A549 (cell line): ENCODE data around the gene UBTD1. TPM values are rescaled to one million over a fixed set of nuclear protein-coding genes. Genes with fewer than 3 reads are reported as not detected.

Source experiments
- ATAC-seq, 2 experiments: fragments of 200-7000 bp in 1 of 2; fragments of >200 bp in 1 of 2; cut with Nextera tagmentation in 1 of 2; cut with Tn5 transposase in 1 of 2; 3 replicates each; pipeline versions ENCODE4 v1.8.0 to v1.9.1; 2018 to 2020; ENCODE audit warnings: mild to moderate bottlenecking in 1 of 2, moderate library complexity in 1 of 2
- CTCF ChIA-PET: fragments of 300-600 bp; sonication (Branson Sonifier 250); formaldehyde crosslinking; extraction: SDS; loops from one replicate; lab custom pipeline; 2021; ENCODE audit warnings: antibody characterized with exemption, inconsistent platforms; lab: Yijun Ruan, JAX
- POLR2A ChIA-PET: fragments of 350-600 bp; formaldehyde crosslinking; extraction: SDS; loops from one replicate; lab custom pipeline; 2021; ENCODE audit warnings: antibody characterized with exemption, inconsistent platforms; lab: Yijun Ruan, JAX
- DNase-seq, 2 experiments: peaks; one replicate each; pipeline versions ENCODE4 v3.0.0 to v3.0.0-alpha.2; 2011 to 2016; ENCODE audit warnings: low read depth in 1 of 2, low spot score in 1 of 2
- FAIRE-seq: peaks from 2 replicates; lab custom pipeline; 2011; peaks lifted over from hg19 to GRCh38; lab: Jason Lieb, UNC
- H3K27ac ChIP-seq, 2 experiments: fragments of >200 bp; sonication (Bioruptor Twin); formaldehyde crosslinking; 3 replicates each; pipeline ENCODE4 v1.5.1; 2016 to 2017
- H3K4me1 ChIP-seq: fragments of >200 bp; sonication (Bioruptor Twin); formaldehyde crosslinking; 3 replicates; pipeline ENCODE4 v1.6.1; 2016
- H3K4me2 ChIP-seq: fragments of >200 bp; sonication (Bioruptor Twin); formaldehyde crosslinking; 3 replicates; pipeline ENCODE4 v1.6.1; 2016
- H3K4me3 ChIP-seq: fragments of >200 bp; sonication (Bioruptor Twin); formaldehyde crosslinking; 3 replicates; pipeline ENCODE4 v1.5.1; 2016
- H3K9me3 ChIP-seq: fragments of >200 bp; sonication (Bioruptor Twin); formaldehyde crosslinking; 3 replicates; pipeline ENCODE4 v1.6.1; 2016
- BHLHE40 ChIP-seq: IDR thresholded peaks from 2 replicates; pipeline ENCODE4 v1.6.1; 2012; ENCODE audit warnings: low read depth, low read length, inconsistent platforms
- CHD4 ChIP-seq: fragments of 200-600 bp; sonication (generic); IDR thresholded peaks from 2 replicates; pipeline ENCODE4 v1.6.1; 2016; ENCODE audit warnings: antibody characterized with exemption, mild to moderate bottlenecking, borderline replicate concordance
- EHF ChIP-seq: fragments of 250-450 bp; sonication (Bioruptor Pico); IDR thresholded peaks from 2 replicates; pipeline ENCODE4 v1.5.0; 2020; ENCODE audit warnings: mild to moderate bottlenecking
- HDAC2 ChIP-seq: fragments of 200-600 bp; sonication (generic); IDR thresholded peaks from 2 replicates; pipeline ENCODE4 v1.6.1; 2016
- HEYL ChIP-seq: fragments of 250-450 bp; sonication (Bioruptor Pico); IDR thresholded peaks from 2 replicates; pipeline ENCODE4 v1.8.0; 2021; ENCODE audit warnings: mild to moderate bottlenecking, moderate library complexity
- HOXA7 ChIP-seq: fragments of 250-450 bp; sonication (Bioruptor Pico); IDR thresholded peaks from 2 replicates; pipeline ENCODE4 v1.5.0; 2020; ENCODE audit warnings: mild to moderate bottlenecking, moderate library complexity
- JUN ChIP-seq, 2 experiments: fragments of >200 bp; sonication (Bioruptor Twin); formaldehyde crosslinking; IDR thresholded peaks; 2 replicates in 1 of 2; 3 replicates in 1 of 2; pipeline ENCODE4 v1.6.1; 2016 to 2017
- KDM1A ChIP-seq: fragments of 200-600 bp; sonication (generic); IDR thresholded peaks from 2 replicates; pipeline ENCODE4 v1.6.1; 2016; ENCODE audit warnings: low read depth, mild to moderate bottlenecking
- MAZ ChIP-seq: fragments of 150-350 bp; IDR thresholded peaks from 2 replicates; pipeline ENCODE4 v1.6.1; 2014; ENCODE audit warnings: antibody characterized with exemption, low read depth, low read length, borderline replicate concordance
- NR3C1 ChIP-seq: fragments of >200 bp; sonication (Bioruptor Twin); formaldehyde crosslinking; IDR thresholded peaks from 3 replicates; pipeline ENCODE4 v1.6.1; 2017
- PHF8 ChIP-seq: fragments of 200-600 bp; sonication (generic); IDR thresholded peaks from 2 replicates; pipeline ENCODE4 v1.6.1; 2016; ENCODE audit warnings: low read depth, mild to moderate bottlenecking, antibody characterized with exemption, moderate library complexity, borderline replicate concordance
- POLR2A ChIP-seq: IDR thresholded peaks from 2 replicates; pipeline ENCODE4 v1.6.1; 2012; ENCODE audit warnings: mild to moderate bottlenecking, low read length
- RARB ChIP-seq: fragments of 250-450 bp; sonication (Bioruptor Pico); IDR thresholded peaks from 2 replicates; pipeline ENCODE4 v1.8.0; 2021; ENCODE audit warnings: mild to moderate bottlenecking, moderate library complexity
- SMC3 ChIP-seq: fragments of >200 bp; sonication (Bioruptor Twin); formaldehyde crosslinking; IDR thresholded peaks from 3 replicates; pipeline ENCODE4 v1.6.1; 2018; ENCODE audit warnings: inconsistent platforms
- TFCP2L1 ChIP-seq: fragments of 250-450 bp; sonication (Bioruptor Pico); IDR thresholded peaks from 2 replicates; pipeline ENCODE4 v1.5.0; 2021; ENCODE audit warnings: mild to moderate bottlenecking
- TP53 ChIP-seq: fragments of 250-450 bp; sonication (Bioruptor Pico); IDR thresholded peaks from 2 replicates; pipeline ENCODE4 v1.5.0; 2021; ENCODE audit warnings: mild to moderate bottlenecking, moderate library complexity
- ZC3H11A ChIP-seq: fragments of 450-650 bp; IDR thresholded peaks from 2 replicates; pipeline ENCODE4 v1.6.1; 2014; ENCODE audit warnings: antibody characterized with exemption, mild to moderate bottlenecking
- WGBS: methylation state at CpG from one replicate; pipeline ENCODE4 v1.1.6; 2017; ENCODE audit errors: missing lambda C conversion rate; 5-methylcytosine and 5-hydroxymethylcytosine counted together
- polyA plus RNA-seq, 4 experiments: library from polyadenylated mRNA; depleted of rRNA in 3 of 4; stranded (reverse); fragments of >200 nt; fragmentation: RNase III in 1 of 4; extraction: RNeasy Plus Mini Kit Qiagen cat#74134 plus additional on column Dnase treatment in 1 of 4; gene quantifications; 2 replicates in 3 of 4; 3 replicates in 1 of 4; pipeline ENCODE4 v1.2.3, GENCODE V29; 2011 to 2017
- TF ChIP-seq, protein P1 (sequence below): fragments of 200-600 bp; sonication (generic); IDR thresholded peaks from 2 replicates; pipeline ENCODE4 v1.6.1; 2016; ENCODE audit warnings: antibody characterized with exemption, mild to moderate bottlenecking, moderate library complexity
- TF ChIP-seq, protein P2 (sequence below): fragments of >200 bp; sonication (Bioruptor Twin); formaldehyde crosslinking; IDR thresholded peaks from 2 replicates; pipeline ENCODE4 v1.6.1; 2016
- TF ChIP-seq, protein P3 (sequence below): fragments of 450-650 bp; IDR thresholded peaks from 2 replicates; pipeline ENCODE4 v1.6.1; 2014; ENCODE audit warnings: antibody characterized with exemption
- TF ChIP-seq, protein P4 (sequence below): fragments of >200 bp; sonication (Bioruptor Twin); formaldehyde crosslinking; IDR thresholded peaks from 3 replicates; pipeline ENCODE4 v1.6.1; 2016
- TF ChIP-seq, protein P5 (sequence below): IDR thresholded peaks from 2 replicates; pipeline ENCODE4 v1.6.1; 2012; ENCODE audit warnings: low read depth, borderline replicate concordance

Gene UBTD1
- polyA plus RNA-seq, 2 of the 4 experiments (the other 2 are of a cell fraction): 5.9 to 11.6 TPM

DNA sequence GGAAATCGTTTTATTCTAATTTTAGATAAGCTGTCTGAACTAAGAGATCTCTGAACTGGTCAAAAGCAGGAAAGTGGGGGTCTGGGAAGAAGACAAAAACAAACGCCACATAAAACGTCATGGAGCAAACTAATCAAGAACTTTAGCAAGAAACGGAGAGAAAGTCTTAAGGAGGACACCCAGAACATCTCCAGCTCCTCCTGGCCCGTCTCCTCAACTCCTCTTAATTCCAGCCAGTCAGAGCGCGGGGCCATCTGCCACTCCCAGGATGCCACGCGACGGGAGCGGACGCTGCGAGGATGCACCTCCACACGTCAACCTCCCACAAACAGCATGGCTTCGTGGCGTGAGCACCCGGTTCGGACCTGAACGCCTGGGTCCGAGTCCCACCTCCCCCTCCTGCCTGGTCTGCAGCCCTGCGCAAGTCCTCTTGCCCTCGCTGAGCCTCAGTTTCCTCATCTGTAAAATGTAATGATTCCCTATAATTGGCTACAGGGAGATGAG, 1.1 kb upstream of the UBTD1 start (continued):
- TF ChIP-seq, protein P1, sequence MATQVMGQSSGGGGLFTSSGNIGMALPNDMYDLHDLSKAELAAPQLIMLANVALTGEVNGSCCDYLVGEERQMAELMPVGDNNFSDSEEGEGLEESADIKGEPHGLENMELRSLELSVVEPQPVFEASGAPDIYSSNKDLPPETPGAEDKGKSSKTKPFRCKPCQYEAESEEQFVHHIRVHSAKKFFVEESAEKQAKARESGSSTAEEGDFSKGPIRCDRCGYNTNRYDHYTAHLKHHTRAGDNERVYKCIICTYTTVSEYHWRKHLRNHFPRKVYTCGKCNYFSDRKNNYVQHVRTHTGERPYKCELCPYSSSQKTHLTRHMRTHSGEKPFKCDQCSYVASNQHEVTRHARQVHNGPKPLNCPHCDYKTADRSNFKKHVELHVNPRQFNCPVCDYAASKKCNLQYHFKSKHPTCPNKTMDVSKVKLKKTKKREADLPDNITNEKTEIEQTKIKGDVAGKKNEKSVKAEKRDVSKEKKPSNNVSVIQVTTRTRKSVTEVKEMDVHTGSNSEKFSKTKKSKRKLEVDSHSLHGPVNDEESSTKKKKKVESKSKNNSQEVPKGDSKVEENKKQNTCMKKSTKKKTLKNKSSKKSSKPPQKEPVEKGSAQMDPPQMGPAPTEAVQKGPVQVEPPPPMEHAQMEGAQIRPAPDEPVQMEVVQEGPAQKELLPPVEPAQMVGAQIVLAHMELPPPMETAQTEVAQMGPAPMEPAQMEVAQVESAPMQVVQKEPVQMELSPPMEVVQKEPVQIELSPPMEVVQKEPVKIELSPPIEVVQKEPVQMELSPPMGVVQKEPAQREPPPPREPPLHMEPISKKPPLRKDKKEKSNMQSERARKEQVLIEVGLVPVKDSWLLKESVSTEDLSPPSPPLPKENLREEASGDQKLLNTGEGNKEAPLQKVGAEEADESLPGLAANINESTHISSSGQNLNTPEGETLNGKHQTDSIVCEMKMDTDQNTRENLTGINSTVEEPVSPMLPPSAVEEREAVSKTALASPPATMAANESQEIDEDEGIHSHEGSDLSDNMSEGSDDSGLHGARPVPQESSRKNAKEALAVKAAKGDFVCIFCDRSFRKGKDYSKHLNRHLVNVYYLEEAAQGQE: no peak
- TF ChIP-seq SMC3 (no peak), RARB (CRISPR knock-in tag) (no peak), HDAC2 (0 out of 2 replicates have a peak, but pooled peaks have one; percentile 62), CHD4 (no peak), KDM1A (no peak), ZC3H11A (no peak), BHLHE40 (no peak)
- TF ChIP-seq, protein P2, sequence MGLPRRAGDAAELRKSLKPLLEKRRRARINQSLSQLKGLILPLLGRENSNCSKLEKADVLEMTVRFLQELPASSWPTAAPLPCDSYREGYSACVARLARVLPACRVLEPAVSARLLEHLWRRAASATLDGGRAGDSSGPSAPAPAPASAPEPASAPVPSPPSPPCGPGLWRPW: no peak
- TF ChIP-seq, protein P3, sequence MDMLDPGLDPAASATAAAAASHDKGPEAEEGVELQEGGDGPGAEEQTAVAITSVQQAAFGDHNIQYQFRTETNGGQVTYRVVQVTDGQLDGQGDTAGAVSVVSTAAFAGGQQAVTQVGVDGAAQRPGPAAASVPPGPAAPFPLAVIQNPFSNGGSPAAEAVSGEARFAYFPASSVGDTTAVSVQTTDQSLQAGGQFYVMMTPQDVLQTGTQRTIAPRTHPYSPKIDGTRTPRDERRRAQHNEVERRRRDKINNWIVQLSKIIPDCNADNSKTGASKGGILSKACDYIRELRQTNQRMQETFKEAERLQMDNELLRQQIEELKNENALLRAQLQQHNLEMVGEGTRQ: no peak
- TF ChIP-seq, protein P4, sequence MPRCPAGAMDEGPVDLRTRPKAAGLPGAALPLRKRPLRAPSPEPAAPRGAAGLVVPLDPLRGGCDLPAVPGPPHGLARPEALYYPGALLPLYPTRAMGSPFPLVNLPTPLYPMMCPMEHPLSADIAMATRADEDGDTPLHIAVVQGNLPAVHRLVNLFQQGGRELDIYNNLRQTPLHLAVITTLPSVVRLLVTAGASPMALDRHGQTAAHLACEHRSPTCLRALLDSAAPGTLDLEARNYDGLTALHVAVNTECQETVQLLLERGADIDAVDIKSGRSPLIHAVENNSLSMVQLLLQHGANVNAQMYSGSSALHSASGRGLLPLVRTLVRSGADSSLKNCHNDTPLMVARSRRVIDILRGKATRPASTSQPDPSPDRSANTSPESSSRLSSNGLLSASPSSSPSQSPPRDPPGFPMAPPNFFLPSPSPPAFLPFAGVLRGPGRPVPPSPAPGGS: 0 out of 3 replicates have a peak, but pooled peaks have one; percentile 9
- TF ChIP-seq, protein P5, sequence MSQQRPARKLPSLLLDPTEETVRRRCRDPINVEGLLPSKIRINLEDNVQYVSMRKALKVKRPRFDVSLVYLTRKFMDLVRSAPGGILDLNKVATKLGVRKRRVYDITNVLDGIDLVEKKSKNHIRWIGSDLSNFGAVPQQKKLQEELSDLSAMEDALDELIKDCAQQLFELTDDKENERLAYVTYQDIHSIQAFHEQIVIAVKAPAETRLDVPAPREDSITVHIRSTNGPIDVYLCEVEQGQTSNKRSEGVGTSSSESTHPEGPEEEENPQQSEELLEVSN: peak; percentile 66
- TF ChIP-seq, all 56 proteins: peak for 9

DNA sequence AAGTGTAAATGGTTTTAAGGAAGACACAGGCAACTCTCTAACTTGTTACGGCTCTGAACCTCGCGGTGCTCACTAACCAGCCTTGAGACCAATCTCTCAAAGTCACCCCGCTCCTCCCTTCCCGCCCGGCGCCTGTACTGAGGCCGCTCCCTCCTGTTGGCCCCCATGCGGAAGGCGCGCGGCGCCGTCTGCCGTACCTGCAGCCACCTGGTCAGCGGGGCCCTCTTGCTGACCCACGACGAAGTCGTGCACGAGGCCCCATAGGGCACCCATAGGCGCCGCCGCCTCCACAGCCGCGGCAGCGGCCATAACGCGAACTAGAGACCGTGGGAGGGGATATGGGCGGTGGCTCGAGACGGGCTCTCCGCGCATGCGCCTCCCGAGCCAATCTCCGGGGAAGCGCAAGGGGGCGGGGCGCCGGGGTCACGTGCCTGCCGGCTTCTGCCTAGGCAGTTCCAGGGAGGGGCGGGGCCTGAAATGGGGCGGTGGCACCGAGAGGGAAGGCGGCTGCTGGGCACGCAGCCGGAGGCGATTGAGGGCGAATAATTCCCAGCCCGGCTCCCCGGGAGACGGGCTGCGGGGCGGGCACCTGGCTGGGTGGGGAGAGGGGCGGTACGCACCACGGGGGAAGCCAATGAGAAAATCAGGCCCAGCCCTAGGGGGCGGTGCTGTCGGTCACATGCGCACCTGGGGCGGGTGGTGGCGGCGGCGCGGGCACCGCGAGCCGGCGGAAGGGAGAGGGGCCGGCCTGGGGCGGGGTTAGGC, 466 bp upstream of the UBTD1 start, which contains the start of gene MMS19:
Gene MMS19 (minus strand): TSS at position 347 of the 765 bp plus-strand sequence. CDS start 38 bp downstream, at position 309.
- ATAC-seq (peak; percentile 73 to 82), DNase-seq (peak; percentile 97 to 98)
- H3K4me3 ChIP-seq: peak within 1 kb of the TSS; percentile 74
- 2% methylated on average over 13 of the region's 73 CpGs for WGBS
- peaks cover 23% of the 10 kb centered on the region; the same call in 2 of the 3 replicates for H3K4me1 ChIP-seq
- peak within 1 kb of the TSS; percentile 85 to 96 for H3K27ac ChIP-seq
- H3K4me2 ChIP-seq: peak within 1 kb of the TSS; percentile 97
- TF ChIP-seq BHLHE40: peak; percentile 62; the same call in 1 of the 2 replicates
- no peak for TF ChIP-seq HOXA7 (CRISPR knock-in tag)
- TF ChIP-seq PHF8: peak; percentile 91
- TF ChIP-seq TP53: peak; percentile 53
- peak; percentile 73 for TF ChIP-seq POLR2A
- TF ChIP-seq, protein P4: peak; percentile 68; the same call in 1 of the 3 replicates
- TF ChIP-seq NR3C1: no peak
- no peak for TF ChIP-seq EHF
- 0 out of 2 replicates have a peak, but pooled peaks have one; percentile 25 for TF ChIP-seq HEYL
- 0 out of 2 replicates have a peak, but pooled peaks have one; percentile 43 for TF ChIP-seq MAZ
- peak in 1 of 2 experiments; percentile 69; a peak in 2 of 5 replicates for TF ChIP-seq JUN (IDR thresholded peaks at IDR 0.05)
- TF ChIP-seq, protein P5: 0 out of 2 replicates have a peak, but pooled peaks have one; percentile 40
- TF ChIP-seq, protein P3: peak; percentile 95
- peak; percentile 55; the same call in 1 of the 2 replicates for TF ChIP-seq TFCP2L1 (CRISPR knock-in tag)
- TF ChIP-seq, all 56 proteins: peak for 11
- FAIRE-seq: no peak
- no peaks in the 10 kb centered on the region for H3K9me3 ChIP-seq
- ChIA-PET POLR2A (interaction anchor here (0.6 to 1.6 kb wide), 6 partner anchors 10 to 238 kb away, joined by 3 to 5 read pairs (median 4); partner anchors contain the start of genes AVPI1 and ZFYVE27), CTCF (interaction anchor here (1.0 to 4.7 kb wide), 7 partner anchors 8 to 114 kb away, joined by 3 to 38 read pairs (median 3); no protein-coding TSS in a partner anchor)
